Measurements from ENCODE around the gene IL4I1. TPM values are rescaled to one million over a fixed set of nuclear protein-coding genes. Genes with fewer than 3 reads are reported as not detected.
"Not testable (repeated sequence)": the region's sequence is repeated elsewhere in the genome, so short reads cannot be mapped to it uniquely, and the experiment has no call there.

Gene IL4I1, protein sequence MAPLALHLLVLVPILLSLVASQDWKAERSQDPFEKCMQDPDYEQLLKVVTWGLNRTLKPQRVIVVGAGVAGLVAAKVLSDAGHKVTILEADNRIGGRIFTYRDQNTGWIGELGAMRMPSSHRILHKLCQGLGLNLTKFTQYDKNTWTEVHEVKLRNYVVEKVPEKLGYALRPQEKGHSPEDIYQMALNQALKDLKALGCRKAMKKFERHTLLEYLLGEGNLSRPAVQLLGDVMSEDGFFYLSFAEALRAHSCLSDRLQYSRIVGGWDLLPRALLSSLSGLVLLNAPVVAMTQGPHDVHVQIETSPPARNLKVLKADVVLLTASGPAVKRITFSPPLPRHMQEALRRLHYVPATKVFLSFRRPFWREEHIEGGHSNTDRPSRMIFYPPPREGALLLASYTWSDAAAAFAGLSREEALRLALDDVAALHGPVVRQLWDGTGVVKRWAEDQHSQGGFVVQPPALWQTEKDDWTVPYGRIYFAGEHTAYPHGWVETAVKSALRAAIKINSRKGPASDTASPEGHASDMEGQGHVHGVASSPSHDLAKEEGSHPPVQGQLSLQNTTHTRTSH
- total RNA-seq = 0.24 and 0.40 TPM in 2 replicates
- long read RNA-seq = 0 reads

DNA sequence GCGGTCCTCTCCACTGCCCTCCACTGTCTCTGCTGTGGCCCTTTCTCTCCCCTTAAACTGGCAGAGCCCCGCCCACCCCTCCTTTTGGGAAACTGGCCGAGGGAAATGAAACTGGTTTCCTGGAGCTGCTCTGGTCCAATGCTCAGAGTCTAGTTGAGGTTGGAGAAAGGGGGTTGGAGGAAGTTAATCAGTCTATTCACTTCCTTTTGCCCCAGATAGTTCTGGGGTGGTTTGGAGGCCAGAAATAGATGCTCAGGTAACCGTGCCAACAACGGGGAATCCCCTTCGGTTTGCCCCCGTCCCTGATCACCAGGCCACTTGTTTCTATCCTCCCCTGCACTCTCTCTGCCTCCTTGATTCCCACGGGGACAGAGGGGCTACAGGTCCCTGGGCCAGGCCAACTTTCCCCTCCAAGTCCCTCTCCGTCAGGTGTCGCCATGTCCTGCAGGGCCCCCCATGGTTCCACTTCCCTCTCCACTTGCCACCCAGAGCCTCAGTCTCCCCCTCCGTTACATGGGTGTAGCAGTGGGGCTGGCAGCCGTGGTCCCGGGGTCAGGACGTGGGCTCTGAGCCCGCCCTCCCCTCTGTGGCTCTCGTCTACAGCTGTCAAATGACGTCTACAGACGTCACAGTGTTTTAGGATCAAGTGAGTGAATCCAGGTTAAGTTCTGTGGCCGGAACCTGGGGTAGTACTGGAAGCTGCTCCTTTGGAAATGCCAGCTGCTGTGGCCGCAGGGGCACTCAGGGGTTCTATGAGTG is at the start of gene IL4I1:
IL4I1 (minus strand) TSS at position 25 of the 759 bp plus-strand sequence. CDS start 727 bp downstream, outside the sequence.
- Mint-ChIP-seq H3K4me3 (ENCODE audit: low read depth) (no peak within 1 kb of the TSS), H3K27ac (no peak within 1 kb of the TSS), H3K9me3 (ENCODE audit: low read depth) (no peaks in the 10 kb centered on the region), H3K36me3 (ENCODE audit: insufficient read depth) (no peaks in the 10 kb centered on the region), H3K4me1 (ENCODE audit: low read depth) (no peaks in the 10 kb centered on the region), H3K27me3 (peaks cover 33% of the 10 kb centered on the region)
- no peak for TF ChIP-seq CTCF (IDR thresholded peaks at IDR 0.05; ENCODE audit: unreplicated experiment)
- DNase-seq (ENCODE audit: low spot score, unreplicated experiment) = no peak

GRCh38 chr19:49946415-49946814 is 49.7 kb upstream of the IL4I1 start:
- TF ChIP-seq CTCF (IDR thresholded peaks at IDR 0.05; ENCODE audit: unreplicated experiment) = no peak
- H3K9me3 Mint-ChIP-seq (ENCODE audit: low read depth) = no peaks in the 10 kb centered on the region
- no peak overlapping the region for H3K27ac Mint-ChIP-seq
- DNase-seq (ENCODE audit: low spot score, unreplicated experiment) = no peak
- no peak overlapping the region for H3K4me3 Mint-ChIP-seq (ENCODE audit: low read depth)
- H3K36me3 Mint-ChIP-seq (ENCODE audit: insufficient read depth) = no peaks in the 10 kb centered on the region
- H3K4me1 Mint-ChIP-seq (ENCODE audit: low read depth) = no peaks in the 10 kb centered on the region
- no peaks in the 10 kb centered on the region for H3K27me3 Mint-ChIP-seq

GRCh38 chr19:49944567-49944966 is 47.9 kb upstream of the IL4I1 start:
- not testable (repeated sequence) for H3K4me3 Mint-ChIP-seq (ENCODE audit: low read depth); H3K36me3 Mint-ChIP-seq (ENCODE audit: insufficient read depth); H3K27ac Mint-ChIP-seq; H3K4me1 Mint-ChIP-seq (ENCODE audit: low read depth); H3K27me3 Mint-ChIP-seq; DNase-seq (ENCODE audit: low spot score, unreplicated experiment); H3K9me3 Mint-ChIP-seq (ENCODE audit: low read depth)

- no peak overlapping the region for H3K4me3 Mint-ChIP-seq (ENCODE audit: low read depth)
- TF ChIP-seq CTCF (IDR thresholded peaks at IDR 0.05; ENCODE audit: unreplicated experiment) = no peak
- H3K4me1 Mint-ChIP-seq (ENCODE audit: low read depth) = no peaks in the 10 kb centered on the region
These were observed 43.8 kb upstream of the IL4I1 start for GRCh38 chr19:49940482-49940791.

GRCh38 chr19:49939721-49940481 is 43.2 kb upstream of the IL4I1 start:
- H3K27me3 Mint-ChIP-seq = peaks cover 12% of the 10 kb centered on the region
- H3K4me1 Mint-ChIP-seq (ENCODE audit: low read depth) = no peaks in the 10 kb centered on the region
- no peak overlapping the region for H3K27ac Mint-ChIP-seq
- H3K36me3 Mint-ChIP-seq (ENCODE audit: insufficient read depth) = no peaks in the 10 kb centered on the region
- TF ChIP-seq CTCF (IDR thresholded peaks at IDR 0.05; ENCODE audit: unreplicated experiment) = no peak
- no peaks in the 10 kb centered on the region for H3K9me3 Mint-ChIP-seq (ENCODE audit: low read depth)
- DNase-seq (ENCODE audit: low spot score, unreplicated experiment) = no peak
- no peak overlapping the region for H3K4me3 Mint-ChIP-seq (ENCODE audit: low read depth)

More at GRCh38 chr19:49940482-49940791, 43.8 kb upstream of the IL4I1 start:
- DNase-seq (ENCODE audit: low spot score, unreplicated experiment) = no peak
- Mint-ChIP-seq H3K36me3 (ENCODE audit: insufficient read depth) (no peaks in the 10 kb centered on the region), H3K9me3 (ENCODE audit: low read depth) (no peaks in the 10 kb centered on the region), H3K27me3 (peaks cover 12% of the 10 kb centered on the region), H3K27ac (no peak overlapping the region)
